IPS-NIHi11 (cell line): ENCODE data around the gene WDR41.

Source experiments
- DNase-seq: peaks from one replicate; pipeline ENCODE4 v3.0.0; 2012; ENCODE audit warnings: mixed read lengths, low spot score

WDR41 gene

GRCh38 chr5:77444356-77444755 lies 47.8 kb downstream of the WDR41 start:
- DNase-seq = no peak

DNA sequence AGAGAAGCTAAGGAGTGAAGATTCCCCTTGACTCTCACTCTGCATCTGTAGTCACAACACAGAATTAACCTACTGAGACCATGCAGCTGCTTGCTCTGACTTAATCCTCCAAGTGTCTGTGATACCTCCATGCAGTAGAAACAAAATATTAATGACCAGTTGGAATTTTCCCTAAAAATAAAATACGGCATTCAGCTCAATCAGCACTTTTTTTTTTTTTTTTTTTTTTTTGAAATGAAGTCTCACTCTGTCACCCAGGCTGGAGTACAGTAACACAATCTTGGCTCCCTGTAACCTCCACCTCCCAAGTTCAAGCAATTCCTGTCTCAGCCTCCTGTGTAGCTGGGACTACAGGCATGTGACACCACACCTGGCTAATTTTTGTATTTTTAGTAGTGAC lies 48.4 kb downstream of the WDR41 start:
- DNase-seq = no peak

DNA sequence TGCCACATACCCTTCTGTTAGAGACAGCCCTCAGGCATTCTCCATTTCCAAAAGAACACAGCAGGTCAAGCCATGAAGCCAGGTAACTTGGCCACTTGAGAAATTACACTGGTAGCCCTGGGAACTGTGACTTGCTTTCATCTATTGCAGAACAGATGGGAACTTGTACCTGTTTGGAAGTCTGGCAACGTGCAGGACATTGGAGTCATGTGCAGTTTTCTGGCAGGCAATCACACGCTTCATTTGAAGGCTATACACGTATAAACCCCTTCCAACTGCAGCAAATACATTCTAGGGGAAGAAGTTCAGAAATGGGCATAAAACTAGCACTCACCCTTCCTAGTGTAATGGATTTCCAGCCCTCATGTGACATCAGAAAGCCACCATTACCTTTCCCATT lies 54.0 kb downstream of the WDR41 start:
- DNase-seq = no peak

GRCh38 chr5:77437194-77437593 lies 54.9 kb downstream of the WDR41 start:
- DNase-seq = peak; percentile 17

GRCh38 chr5:77431719-77432118 lies 60.4 kb downstream of the WDR41 start:
- no peak for DNase-seq

GRCh38 chr5:77431286-77431685 lies 60.8 kb downstream of the WDR41 start:
- no peak for DNase-seq

- DNase-seq = no peak
Observed at GRCh38 chr5:77430726-77431125, 61.4 kb downstream of the WDR41 start.

DNA sequence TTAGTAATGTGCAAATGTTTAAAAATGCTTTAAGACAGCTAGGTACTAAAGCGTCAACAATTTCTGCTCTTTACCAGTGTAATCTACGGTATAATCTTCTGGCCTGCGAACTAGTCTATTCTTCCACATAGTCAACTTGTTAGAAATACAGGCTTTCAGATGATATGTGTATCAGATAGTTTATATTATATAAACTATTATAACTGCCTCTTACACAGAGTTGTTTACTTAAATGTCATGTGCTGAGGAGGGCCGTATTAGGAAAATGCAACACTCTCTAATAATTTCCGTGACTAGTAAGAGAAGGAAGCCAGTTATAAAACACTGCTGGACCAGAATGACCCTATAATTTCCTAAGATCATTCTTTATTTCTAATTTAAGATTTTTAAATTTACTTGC lies 63.6 kb downstream of the WDR41 start:
- DNase-seq = no peak

DNA sequence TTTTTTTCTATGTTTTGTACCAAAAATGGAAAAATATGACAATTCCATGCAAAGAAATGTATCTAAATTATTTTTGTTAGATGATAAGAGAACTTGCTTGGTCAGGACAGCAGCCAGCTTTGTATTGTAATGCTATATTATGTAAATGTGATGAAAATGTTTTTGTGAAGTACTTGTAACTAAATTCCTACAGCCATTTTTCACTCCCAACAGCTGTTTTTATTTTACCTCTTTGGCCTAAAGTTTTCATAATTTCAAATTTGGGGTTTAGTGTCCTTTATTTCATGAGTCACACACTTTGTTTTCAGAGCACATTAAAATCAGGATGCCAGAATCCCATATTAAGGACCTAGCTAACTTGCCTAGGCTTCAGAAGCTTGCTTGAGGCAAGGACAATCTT lies 64.1 kb downstream of the WDR41 start:
- no peak for DNase-seq

DNA sequence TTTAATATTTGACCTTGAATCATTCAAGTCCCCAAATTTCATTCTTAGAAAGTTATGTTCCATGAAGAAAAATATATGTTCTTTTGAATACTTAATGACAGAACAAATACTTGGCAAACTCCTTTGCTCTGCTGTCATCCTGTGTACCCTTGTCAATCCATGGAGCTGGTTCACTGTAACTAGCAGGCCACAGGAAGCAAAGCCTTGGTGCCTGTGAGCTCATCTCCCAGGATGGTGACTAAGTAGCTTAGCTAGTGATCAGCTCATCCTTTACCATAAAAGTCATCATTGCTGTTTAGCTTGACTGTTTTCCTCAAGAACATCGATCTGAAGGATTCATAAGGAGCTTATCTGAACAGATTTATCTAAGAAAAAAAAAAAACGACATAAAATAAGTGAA lies 65.4 kb downstream of the WDR41 start:
- no peak for DNase-seq

GRCh38 chr5:77425998-77426659 lies 66.0 kb downstream of the WDR41 start:
- no peak for DNase-seq

- DNase-seq = no peak
Observed at GRCh38 chr5:77425420-77425819, 66.7 kb downstream of the WDR41 start.

DNA sequence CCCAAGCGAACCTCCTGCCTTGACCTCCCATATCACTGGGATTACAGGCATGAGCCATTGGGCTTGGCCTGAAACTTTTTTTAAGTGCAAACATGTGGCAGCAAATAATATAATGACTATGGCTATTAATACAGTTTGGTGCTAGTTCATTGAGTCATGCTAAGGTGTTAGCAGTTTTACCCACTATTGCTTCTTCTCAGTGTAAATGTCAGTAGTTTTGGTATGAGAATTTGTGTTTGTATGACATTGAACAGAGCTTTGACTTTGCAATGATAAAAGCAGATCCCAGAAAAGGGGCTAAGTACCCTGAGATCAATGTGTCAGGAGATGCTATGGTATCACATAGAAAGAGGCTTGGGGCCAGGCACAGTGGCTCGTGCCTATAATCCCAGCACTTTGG lies 67.2 kb downstream of the WDR41 start:
- DNase-seq = no peak

- no peak for DNase-seq
Observed at GRCh38 chr5:77423022-77423750, 68.9 kb downstream of the WDR41 start.

- DNase-seq = no peak
Observed at GRCh38 chr5:77420940-77421339, 71.2 kb downstream of the WDR41 start.

- no peak for DNase-seq
Observed at GRCh38 chr5:77419644-77420582, 72.2 kb downstream of the WDR41 start.

GRCh38 chr5:77418601-77419581 lies 73.2 kb downstream of the WDR41 start:
- DNase-seq = no peak

DNA sequence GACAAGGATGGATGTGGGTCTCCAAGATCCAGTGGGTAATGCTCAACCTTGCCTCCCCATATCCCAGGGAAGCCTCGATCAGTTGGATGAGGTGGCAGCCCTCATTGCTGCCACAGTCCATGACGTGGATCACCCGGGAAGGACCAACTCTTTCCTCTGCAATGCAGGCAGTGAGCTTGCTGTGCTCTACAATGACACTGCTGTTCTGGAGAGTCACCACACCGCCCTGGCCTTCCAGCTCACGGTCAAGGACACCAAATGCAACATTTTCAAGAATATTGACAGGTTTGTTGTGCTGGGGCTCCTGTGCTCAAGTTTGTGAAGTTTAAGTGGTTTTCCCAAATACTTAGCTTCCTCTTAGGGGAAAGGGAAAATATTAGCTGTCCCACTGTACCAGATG lies 74.0 kb downstream of the WDR41 start:
- no peak for DNase-seq

- DNase-seq = no peak
Observed at GRCh38 chr5:77413049-77413448, 79.1 kb downstream of the WDR41 start.

GRCh38 chr5:77409870-77410621 lies 82.1 kb downstream of the WDR41 start:
- no peak for DNase-seq

GRCh38 chr5:77407152-77407551 lies 85.0 kb downstream of the WDR41 start:
- DNase-seq = no peak
